Lower lobe of right lung (tissue), 2 donors: ENCODE results near the gene SMIM24. TPM values are rescaled to one million over a fixed set of nuclear protein-coding genes. Genes with fewer than 3 reads are reported as not detected.

ENCODE experiments used
- ATAC-seq, 2 donors: fragments of 200-7000 bp; cut with Tn5 transposase; one replicate each; pipeline ENCODE4 v1.9.1; 2020 to 2022; ENCODE audit warnings: mild to moderate bottlenecking in 2 of 2, moderate library complexity in 2 of 2
- DNase-seq: peaks from one replicate; pipeline ENCODE4 v3.0.0-alpha.2; 2020
- H3K27ac ChIP-seq: fragments of 200-600 bp; one replicate; pipeline ENCODE4 v1.8.0; 2022
- H3K27me3 ChIP-seq: fragments of 200-600 bp; one replicate; pipeline ENCODE4 v1.8.0; 2022; ENCODE audit warnings: low read depth
- H3K36me3 ChIP-seq: fragments of 200-600 bp; one replicate; pipeline ENCODE4 v1.8.0; 2022; ENCODE audit warnings: mild to moderate bottlenecking
- H3K4me1 ChIP-seq: fragments of 200-600 bp; one replicate; pipeline ENCODE4 v1.8.0; 2022
- H3K4me3 ChIP-seq: fragments of 200-600 bp; one replicate; pipeline ENCODE4 v1.8.0; 2022; ENCODE audit warnings: mild to moderate bottlenecking
- H3K9me3 ChIP-seq: fragments of 200-600 bp; one replicate; pipeline ENCODE4 v1.8.0; 2022
- CTCF ChIP-seq: fragments of 200-600 bp; IDR thresholded peaks from one replicate; pipeline ENCODE4 v1.8.0; 2022; ENCODE audit warnings: antibody characterized with exemption, mild to moderate bottlenecking
- intact Hi-C: fragments of 100-400 bp; cut with DNase I; formaldehyde crosslinking; loops from one replicate; pipeline ENCODE4 v1.11.0; 2022
- total RNA-seq: library from RNA; stranded (reverse); fragmentation: NEBNext Ultra II Directional; extraction: Animal tissue kit (Norgen Biotek cat#: 25700); gene quantifications from one replicate; pipeline ENCODE4 v1.2.1, GENCODE V29; 2021
- donor health status: DM: no; HTN: yes; CAD: no; lungs with severe emphysema.

SMIM24 gene
- total RNA-seq, 1 donor from 2014 or later, result not detected

GRCh38 chr19:3518255-3518654 lies 37.9 kb upstream of the SMIM24 start:
- Histone ChIP-seq H3K27me3 (no peaks in the 10 kb centered on the region), H3K36me3 (peaks cover 40% of the 10 kb centered on the region), H3K4me1 (peaks cover 18% of the 10 kb centered on the region), H3K4me3 (no peak overlapping the region), H3K9me3 (no peaks in the 10 kb centered on the region), H3K27ac (no peak overlapping the region)
- ATAC-seq, result no peak
- no peak for TF ChIP-seq CTCF
- no peak for DNase-seq
- intact Hi-C loops, result no loop called here

GRCh38 chr19:3517638-3518037 lies 37.3 kb upstream of the SMIM24 start:
- intact Hi-C loops, result no loop called here
- Histone ChIP-seq H3K4me1 (peaks cover 18% of the 10 kb centered on the region), H3K9me3 (no peaks in the 10 kb centered on the region), H3K36me3 (peaks cover 34% of the 10 kb centered on the region), H3K4me3 (no peak overlapping the region), H3K27me3 (no peaks in the 10 kb centered on the region), H3K27ac (no peak overlapping the region)
- TF ChIP-seq CTCF, result no peak
- no peak for DNase-seq
- no peak for ATAC-seq

GRCh38 chr19:3516675-3517207 lies 36.4 kb upstream of the SMIM24 start:
- Histone ChIP-seq H3K27ac (no peak overlapping the region), H3K27me3 (no peaks in the 10 kb centered on the region), H3K4me3 (no peak overlapping the region), H3K4me1 (peaks cover 18% of the 10 kb centered on the region), H3K9me3 (no peaks in the 10 kb centered on the region), H3K36me3 (peaks cover 31% of the 10 kb centered on the region)
- DNase-seq, result no peak
- intact Hi-C loops, result no loop called here
- ATAC-seq, result no peak
- TF ChIP-seq CTCF, result no peak

- TF ChIP-seq CTCF, result no peak
- intact Hi-C loops, result no loop called here
- Histone ChIP-seq H3K9me3 (no peaks in the 10 kb centered on the region), H3K27me3 (no peaks in the 10 kb centered on the region), H3K36me3 (peaks cover 39% of the 10 kb centered on the region), H3K27ac (no peak overlapping the region), H3K4me3 (no peak overlapping the region), H3K4me1 (peaks cover 18% of the 10 kb centered on the region)
- DNase-seq (no peak), ATAC-seq (no peak)
These were observed 35.6 kb upstream of the SMIM24 start for GRCh38 chr19:3515891-3516422.

GRCh38 chr19:3514930-3515329 lies 34.6 kb upstream of the SMIM24 start:
- Histone ChIP-seq H3K4me1 (peaks cover 18% of the 10 kb centered on the region), H3K36me3 (peaks cover 44% of the 10 kb centered on the region), H3K27ac (no peak overlapping the region), H3K27me3 (no peaks in the 10 kb centered on the region), H3K4me3 (no peak overlapping the region), H3K9me3 (no peaks in the 10 kb centered on the region)
- no peak for ATAC-seq
- no peak for DNase-seq
- intact Hi-C loops, result no loop called here
- no peak for TF ChIP-seq CTCF
